Measurements from ENCODE around the gene PKP4.
"Not testable (repeated sequence)": the region's sequence is repeated elsewhere in the genome, so short reads cannot be mapped to it uniquely, and the experiment has no call there.

PKP4 gene

DNA sequence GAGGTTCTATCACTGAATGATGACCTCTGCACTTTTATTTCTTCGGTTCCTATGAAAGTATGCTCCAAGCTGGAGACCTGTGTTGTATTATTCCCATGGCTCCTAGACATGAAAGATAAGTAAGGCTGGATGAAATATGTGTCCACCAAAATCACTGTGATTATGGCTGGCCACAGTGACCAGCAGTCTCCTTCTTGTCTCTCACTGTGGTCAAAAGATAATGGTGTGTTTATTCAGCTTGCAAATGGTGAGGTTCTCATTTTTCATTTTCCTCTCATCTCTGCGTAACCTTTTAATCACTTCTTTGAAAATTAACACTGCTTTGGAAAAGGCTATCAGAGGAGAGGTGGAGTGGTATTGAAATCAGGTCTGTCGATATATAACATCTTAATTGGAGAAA is 230.6 kb downstream of the PKP4 start:
- DNase-seq (ENCODE audit: low read depth in 2 of 2): no peak

DNA sequence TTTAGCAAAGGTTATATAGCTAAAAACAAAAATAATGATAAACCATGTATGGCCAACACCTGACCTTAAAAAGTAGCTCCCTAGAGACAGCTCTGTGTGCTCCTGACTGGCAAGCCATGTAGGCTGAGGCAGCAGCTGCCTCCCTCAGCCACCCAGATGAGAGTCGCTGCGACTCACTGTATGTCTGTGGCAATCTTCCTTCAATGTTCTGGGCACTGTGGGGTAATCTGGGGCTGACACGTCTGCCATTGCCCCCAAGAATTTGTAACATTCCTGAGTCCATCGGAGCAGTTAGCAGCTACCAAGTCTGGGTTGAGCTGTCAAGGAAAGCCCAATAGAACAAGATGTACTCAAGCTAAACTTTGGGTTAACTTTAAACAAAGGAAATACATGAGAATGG is 232.0 kb downstream of the PKP4 start:
- DNase-seq (ENCODE audit: low read depth in 2 of 2): no peak

DNA sequence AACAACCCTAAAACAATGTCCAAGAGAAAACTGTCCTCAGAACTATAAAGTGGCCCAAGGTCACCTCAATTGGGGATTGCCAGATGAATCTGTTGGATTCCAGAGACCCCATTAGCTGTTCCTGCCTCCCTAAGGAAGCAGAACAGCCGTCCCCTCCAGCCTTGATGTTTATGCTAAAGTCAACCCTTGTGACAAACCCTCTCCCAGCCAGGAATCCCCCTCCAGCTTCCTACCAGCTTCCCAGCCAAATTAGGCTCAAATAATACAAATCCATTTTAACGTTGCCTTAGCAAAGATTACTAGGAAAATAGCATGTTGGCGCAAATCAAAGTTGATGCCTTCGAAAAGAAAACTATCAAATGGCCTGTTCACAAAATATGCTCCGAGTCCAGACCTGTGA is 232.6 kb downstream of the PKP4 start:
- no peak for DNase-seq (ENCODE audit: low read depth in 2 of 2)

DNA sequence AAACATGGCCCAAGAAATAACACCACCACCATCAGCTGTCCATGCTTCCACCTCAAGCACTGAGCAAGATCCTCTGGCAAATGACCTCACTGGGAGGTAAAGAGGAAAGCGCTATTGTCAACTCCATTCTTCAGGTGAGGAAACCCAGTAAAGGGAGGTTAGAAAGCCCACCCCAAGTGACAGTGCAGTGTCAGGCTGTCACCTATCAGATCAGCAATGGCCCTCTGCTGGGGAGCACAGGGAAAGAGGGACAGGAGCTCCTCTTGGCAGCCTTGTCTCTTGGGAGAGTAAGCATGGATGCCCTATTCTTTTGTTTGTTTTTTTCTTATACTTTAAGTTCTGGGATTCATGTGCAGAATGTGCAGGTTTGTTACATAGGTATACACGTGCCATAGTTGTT is 234.1 kb downstream of the PKP4 start:
- DNase-seq (ENCODE audit: low read depth in 2 of 2): no peak

DNA sequence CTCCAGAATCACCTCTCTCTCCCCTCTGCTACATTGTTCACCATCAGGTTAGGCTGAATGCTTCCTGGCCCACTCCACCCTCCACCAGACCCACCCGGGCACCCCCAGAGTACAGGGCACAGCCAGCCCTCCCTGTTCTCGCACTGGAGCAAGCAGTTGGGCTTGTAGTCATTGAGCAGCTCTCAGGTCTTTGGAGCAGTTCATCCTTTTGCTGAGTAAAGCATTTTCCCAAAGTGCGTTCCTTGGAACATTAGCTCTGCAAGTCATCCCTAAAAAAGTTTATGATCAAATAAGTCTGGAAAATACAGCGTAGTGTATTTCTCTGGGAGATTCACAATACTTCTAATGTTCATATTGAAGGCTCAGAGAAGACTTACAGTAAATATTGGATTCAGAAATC is 234.9 kb downstream of the PKP4 start:
- DNase-seq (ENCODE audit: low read depth in 2 of 2): no peak

DNA sequence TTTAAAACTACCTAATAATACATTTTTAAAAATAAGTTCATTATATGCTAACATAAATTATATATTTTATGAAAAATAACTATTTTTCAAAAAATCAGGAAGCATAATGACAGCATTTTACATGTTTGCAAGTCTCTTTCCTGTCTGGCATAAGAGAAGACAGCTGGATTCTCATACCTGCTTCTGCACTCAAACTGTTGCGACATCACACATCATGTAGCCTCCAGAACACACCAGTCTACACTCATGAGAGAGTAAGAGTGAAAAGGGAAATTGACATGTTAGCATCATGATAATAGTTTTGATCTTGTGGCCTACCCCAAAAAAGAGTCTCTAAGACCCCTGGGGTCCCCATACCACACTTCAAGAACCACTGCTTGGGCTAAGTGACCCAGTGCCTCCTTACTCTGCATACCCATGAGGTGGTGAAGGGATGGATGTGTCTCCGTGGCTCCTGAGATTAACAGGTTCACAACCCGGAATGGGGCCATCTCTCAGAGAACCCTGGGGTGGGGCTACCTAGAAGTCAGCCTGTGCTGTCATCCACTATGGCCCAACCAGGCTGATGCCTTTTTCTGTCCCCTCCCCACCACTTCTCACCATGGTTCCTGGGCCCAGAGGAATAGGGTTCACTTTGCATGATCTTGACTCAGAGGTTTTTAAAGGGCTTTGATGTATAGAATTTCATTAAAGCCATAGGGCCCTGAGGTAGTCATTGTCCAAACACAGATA is 235.8 kb downstream of the PKP4 start:
- no peak for DNase-seq (ENCODE audit: low read depth in 2 of 2)

DNA sequence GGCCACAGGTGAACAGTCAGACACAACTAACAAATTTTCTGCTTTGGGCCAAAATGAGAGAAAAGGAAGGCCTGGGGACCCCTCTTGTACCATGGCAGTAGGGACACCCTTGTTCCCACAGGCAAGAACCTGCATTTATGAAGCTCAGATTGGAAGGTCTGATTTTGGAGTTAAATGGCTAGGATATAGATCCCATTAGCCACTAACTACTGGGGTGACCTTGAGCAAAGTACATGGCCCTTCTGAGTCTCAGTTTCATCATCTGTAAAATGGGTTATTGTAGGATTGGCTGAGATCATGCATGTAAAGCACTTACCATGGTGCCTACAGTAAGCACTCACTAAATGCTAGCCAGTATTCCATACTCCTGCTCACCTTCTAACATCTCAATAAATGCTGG is 236.7 kb downstream of the PKP4 start:
- no peak for DNase-seq (ENCODE audit: low read depth in 2 of 2)

DNA sequence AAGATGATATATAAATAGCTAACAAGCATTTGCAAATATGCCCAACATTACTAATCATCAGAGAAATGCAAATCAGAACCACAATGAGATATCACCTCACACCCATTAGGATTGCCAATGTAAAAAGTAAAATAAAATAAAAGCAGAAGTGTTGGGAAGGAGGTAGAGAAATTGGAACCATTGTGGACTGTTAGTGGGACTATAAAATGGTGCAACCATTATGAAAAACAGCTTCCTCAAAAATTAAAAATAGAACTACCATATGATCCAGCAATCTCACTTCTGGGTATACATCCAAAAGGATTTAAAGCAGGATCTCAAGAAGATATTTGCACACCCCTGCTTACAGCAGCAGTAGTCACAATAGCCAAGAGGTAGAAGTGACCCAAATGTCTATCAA is 238.6 kb downstream of the PKP4 start:
- DNase-seq (ENCODE audit: low read depth in 2 of 2): no peak

DNA sequence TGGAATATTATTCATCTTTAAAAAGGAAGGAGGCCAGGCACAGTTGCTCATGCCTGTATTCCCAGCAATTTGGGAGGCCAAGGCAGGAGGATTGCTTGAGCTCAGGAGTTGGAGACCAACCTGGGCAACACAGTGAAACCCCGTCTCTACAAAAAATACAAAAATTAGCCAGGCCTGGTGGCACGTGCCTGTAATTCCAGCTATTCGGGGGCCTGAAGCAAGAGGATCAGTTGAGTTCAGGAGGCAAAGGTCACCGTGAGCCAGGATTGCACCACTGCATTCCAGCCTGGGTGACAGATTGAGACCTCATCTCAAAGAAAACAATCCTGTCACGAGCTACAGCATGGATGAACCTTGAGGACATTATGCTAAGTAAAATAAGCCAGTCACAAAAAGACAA is 239.0 kb downstream of the PKP4 start:
- not testable (repeated sequence) for DNase-seq (ENCODE audit: low read depth in 2 of 2)

DNA sequence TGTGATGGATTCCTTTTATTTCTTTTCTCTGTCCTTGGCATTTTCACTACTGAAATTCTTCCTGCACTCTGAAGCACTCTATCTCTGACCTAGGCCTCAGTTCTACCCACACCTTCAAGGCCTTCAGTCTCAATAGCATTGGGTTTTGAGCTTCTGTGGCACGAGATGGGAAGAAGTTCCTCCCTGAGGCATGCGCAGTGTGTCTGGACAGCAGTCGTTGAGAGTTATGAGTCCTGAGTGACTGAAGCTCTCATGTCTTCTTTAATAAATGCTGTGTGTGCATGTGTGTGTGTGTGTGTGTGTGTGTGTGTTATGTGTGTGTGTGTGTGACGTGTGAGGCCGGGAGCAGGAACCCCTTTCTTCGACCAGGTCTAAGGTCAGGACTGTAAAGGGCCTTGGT is 242.6 kb downstream of the PKP4 start:
- DNase-seq (ENCODE audit: low read depth in 2 of 2): no peak

DNA sequence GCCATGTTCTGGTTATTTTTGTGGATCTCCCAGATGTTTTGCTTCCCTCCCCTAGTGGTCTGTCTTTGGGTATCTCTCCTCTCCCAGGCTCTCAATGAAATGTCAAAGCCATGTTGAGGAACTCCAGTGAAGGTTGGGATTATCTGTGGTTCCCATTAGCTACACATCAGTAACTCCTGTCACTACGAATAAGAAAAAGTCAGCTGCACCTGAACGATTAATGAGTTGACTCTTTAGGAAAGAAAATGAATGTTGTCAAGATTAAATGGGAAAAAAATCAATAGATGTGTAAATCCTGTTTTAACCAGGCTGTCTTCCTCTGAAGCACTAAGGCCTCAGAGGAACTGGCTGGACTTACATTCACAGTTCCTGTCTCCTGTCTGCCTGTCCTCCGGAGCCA is 244.3 kb downstream of the PKP4 start:
- no peak for DNase-seq (ENCODE audit: low read depth in 2 of 2)

DNA sequence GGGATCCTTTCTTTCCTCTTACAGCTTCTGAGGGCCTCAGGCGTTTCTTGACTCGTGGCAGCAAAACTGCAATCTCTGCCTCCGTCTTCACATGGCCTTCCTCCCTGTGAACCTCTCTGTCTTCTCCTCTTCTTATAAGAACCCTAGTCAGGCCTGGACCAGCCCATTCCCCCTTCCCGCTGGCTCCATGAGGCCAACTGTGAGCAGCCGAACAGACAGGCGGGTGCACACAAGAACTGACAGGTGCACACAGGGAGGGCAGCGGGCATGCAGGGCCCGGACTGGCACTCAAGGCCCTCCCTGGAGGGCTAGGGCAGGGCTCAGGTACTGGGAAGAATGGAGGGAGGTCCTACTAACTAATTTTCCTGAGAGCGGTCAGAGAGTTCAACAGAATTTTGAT is 246.0 kb downstream of the PKP4 start:
- DNase-seq (ENCODE audit: low read depth in 2 of 2): no peak

DNA sequence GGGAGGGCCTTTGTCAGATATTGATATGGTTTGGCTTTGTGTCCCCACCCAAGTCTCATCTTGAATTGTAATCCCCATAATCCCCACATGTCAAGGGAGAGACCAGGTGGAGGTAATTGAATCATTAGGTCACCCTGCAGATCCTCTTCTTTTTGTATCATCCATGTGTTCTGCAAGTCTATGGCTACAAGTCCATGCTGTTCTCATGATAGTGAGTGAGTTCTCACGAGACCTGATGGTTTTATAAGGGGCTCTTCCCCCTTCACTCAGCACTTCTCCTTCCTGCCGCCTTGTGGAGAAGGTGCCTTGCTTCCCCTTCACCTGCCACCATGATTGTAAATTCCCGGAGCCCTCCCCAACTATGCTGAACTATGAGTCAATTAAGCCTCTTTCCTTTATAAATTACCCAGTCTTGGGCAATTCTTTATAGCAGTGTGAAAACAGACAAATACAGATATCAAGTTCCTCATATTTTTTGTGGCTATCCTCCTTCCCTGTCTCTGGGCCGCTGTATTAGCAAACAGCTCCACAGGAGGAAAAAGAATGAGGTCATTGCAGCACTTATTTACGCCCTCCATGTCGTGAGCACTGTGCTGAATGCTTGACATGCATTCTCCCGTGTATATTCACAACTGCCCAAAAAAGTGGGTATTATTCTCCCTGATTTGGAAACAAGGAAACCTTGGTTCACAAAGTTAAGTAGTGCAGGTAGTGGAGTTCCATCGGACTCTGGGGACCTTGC is 248.1 kb downstream of the PKP4 start:
- DNase-seq (ENCODE audit: low read depth in 2 of 2): not testable (repeated sequence)

DNA sequence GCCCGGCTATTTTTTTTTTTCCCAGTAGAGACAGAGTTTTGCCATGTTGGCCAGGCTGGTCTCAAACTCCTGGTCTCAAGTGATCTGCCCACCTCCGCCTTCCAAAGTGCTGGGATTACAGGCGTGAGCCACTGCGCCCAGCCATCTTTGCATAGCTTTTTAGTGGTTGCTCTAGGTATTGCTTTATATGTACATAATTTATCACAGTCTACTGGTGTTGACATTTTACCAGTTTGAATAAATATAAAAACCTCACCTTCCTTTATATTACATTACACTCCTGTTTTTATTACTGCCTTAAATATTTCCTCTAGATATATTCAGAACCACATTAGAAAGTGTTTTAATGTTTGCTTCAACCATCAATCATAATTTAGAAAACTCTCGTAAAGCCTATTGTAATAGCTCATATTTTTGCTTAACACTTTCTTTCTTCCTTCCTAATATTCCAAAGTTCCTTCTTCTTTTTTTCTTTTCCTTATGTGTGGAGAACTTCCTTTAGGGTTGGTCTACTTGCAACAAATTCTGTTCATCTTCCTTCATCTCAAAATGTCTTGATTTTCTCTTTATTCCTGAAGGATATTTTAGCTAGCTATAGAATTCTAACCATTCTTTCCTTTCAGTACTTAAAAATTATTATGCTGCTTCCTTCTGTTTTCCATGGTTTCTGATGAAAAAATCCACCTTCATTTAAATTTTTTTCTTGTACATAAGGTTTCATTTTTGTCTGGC is 256.2 kb downstream of the PKP4 start:
- no peak for DNase-seq (ENCODE audit: low read depth in 2 of 2)

DNA sequence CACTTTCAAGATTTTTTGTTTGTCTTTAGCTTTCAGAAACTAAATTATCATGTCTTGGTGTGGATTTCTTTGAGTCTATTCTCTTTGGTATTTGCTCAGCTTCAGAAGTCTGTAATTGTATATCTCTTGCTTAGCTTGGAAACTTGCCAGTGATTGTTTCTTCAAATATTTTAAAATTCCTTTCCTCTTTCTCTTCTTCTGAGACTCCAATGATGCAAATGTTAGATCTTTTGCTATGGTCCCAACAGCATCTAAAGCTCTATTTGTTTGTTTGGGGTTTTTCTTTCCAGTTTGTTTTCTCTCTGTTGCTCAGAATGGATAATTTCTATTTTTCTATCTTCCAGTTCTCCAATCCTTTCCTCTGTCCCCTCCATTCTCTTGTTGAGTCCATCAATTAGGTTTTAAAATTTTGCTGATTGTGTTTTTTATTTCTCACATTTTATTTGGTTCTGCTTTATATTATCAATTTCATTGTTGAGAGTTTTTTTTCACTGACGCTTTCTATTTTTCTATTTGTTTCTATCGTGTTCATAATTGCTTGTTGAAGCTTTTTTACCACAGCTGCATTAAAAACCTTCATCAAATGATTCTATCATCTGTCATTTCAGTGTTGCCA is 256.9 kb downstream of the PKP4 start:
- DNase-seq (ENCODE audit: low read depth in 2 of 2): no peak

DNA sequence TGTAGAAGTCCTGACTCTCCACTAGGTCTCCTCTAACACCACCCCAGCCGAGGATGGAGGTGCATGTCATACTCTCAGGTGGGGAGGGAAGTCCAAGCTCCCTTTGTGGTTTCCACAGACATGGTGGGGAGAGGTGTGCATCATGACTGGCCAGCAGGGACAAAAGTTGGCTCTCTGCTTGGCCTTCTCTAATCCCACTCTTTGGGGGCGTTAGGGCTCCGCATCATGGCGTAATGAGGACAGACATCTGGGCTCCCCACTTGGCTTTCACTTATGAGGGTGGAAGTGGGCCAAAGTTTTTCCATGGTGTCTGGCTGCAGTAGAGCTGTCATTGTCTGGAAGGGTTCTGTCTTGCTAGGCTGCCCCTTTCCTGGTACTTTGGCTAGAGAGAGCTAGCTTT is 257.7 kb downstream of the PKP4 start:
- no peak for DNase-seq (ENCODE audit: low read depth in 2 of 2)

DNA sequence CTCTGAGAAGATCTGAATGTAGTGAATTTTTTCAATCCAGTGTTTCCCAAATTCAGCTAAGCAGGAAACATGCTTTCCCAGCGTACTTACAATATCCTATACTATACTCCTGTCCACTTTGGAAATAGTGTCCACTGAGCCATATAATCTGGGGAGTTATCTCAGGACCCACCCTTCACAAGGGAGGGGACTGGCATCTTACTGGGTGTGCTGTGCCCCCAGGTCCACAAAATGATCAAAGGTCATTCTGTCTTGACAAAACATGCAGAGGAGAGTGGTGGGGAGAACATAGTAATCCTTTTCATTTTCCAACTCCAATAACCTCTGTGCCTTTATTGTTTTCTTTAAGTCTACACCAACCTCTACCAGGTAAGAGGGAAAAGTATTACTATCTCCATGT is 258.6 kb downstream of the PKP4 start:
- DNase-seq (ENCODE audit: low read depth in 2 of 2): no peak

DNA sequence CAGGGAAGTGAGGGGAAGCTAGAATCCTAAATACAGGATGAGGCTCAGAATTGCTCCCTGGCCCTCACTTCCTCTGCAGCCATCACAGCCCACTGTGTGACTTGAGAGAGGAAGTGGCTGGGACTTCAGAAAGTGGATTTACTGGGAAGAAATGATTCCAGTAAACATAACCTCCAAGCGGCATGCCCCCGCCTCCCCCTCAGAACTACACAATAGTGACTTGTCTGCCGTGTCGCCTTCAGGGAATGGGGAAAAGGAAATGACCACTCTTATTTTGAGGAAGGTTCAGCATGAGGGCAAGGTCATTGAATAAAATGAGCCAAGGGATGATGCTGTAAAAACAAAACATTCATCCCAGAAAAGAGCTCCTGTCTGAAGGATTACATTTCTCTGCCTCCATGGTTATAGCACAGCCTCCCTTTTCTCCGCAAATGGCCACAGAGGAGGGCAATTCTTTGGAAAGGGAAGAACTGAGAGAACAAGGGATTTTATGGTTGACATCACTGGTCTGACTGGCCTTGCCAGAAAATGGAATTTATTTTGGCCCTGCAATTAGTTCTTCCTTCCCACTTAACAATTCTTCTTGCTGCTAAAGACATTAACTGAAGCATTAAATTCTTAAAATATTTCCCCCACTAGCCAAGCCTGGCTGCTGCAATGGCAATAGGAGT is 259.5 kb downstream of the PKP4 start:
- no peak for DNase-seq (ENCODE audit: low read depth in 2 of 2)

DNA sequence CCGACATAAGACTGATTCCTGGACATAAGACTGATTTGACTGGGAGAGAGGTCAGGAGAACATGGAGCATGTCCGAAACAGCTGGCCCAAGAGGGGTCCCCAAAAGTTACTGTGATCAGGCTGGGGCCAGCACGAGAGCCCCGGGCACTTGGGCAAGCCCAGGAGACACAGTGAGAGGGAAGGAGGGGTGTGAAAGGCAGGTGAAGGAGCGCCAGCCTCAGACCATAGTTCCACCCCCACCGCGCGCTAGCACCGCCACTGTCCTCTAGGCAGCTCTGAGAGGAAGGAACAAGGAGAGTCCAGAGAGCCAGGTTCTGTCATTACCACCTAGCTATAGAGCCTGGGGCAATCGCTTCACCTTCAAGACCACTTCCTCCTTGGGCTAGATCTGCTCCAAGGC is 260.2 kb downstream of the PKP4 start:
- DNase-seq (ENCODE audit: low read depth in 2 of 2): no peak

DNA sequence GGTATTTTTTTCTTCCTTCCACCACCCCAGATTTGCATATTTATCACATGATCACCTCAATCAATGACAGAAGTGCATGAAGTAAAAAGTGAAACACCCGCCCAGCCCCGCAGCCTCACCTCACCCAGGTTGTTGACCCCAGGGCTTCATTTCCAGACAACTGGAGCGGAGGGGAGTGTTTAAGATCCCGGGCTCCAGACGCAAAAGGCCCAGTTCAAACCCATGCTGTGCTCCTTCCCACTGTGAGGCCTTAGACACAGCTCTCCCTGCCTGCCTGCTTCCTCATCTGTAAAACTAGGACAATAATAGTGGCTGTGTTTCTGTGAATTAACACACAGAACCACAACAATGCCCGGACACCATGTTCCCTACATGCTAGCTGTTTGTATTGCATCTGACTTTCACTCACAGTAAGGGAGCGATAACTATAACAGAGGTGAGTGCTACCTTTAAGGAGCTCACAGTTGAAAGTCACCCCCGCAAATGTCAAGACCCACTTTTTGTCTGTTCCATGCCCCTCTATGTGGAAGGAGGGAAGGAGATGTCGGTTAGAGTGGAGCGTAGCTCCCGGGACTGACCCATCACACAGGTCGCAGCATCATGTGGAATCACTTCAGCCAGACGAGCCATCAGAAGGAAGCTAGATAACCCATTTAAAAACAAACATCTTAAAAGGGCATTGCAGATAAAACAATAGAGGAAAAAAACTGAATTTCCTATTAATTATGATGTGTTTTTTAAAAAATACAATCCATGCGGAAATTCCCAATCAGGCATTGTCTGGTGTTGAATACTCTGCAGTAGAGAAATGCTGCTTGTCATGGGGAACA is 260.8 kb downstream of the PKP4 start:
- no peak for DNase-seq (ENCODE audit: low read depth in 2 of 2)

DNA sequence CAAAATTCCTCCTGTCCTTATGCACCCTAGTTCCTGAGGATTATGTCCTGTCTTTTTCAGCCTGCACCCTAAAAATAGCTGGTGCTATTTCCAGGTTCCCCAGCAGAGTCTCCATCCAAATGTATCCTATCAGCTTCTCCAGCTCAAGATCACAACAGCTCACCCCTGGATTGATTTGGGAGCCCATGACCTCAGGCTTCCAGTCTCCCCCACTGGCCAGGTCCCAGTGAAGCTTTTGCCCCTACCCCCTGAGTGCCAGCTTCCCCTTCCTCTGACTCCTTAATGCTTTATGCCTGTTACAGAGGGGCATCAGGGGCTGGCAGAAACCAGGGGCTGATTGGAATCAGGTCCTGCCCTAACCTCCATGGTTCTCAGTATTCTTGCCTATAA is 261.4 kb downstream of the PKP4 start:
- DNase-seq (ENCODE audit: low read depth in 2 of 2): no peak
